Liver (tissue), 9 donors: ENCODE data around the gene PCNX2. TPM values are rescaled to one million over a fixed set of nuclear protein-coding genes. Genes with fewer than 3 reads are reported as not detected.

Experiments used
- DNase-seq: peaks from one replicate; pipeline ENCODE4 v3.0.0-alpha.2; 2017; ENCODE audit warnings: low spot score
- H3K27ac ChIP-seq, 2 donors: one replicate each; pipeline ENCODE4 v1.7.0; 2013; ENCODE audit warnings: inconsistent platforms in 2 of 2, low read length in 2 of 2, control low read depth in 1 of 2, low read depth in 1 of 2, mild to moderate bottlenecking in 1 of 2
- H3K27me3 ChIP-seq, 4 donors: one replicate each; pipeline versions ENCODE4 v1.6.1 to v1.7.0; 2013; ENCODE audit warnings: low read length in 3 of 4, inconsistent platforms in 1 of 4, mild to moderate bottlenecking in 1 of 4, moderate library complexity in 1 of 4; ENCODE audit not compliant: control insufficient read depth in 4 of 4, insufficient read depth in 4 of 4
- H3K36me3 ChIP-seq, 4 donors: one replicate each; pipeline versions ENCODE4 v1.6.1 to v1.7.0; 2013; ENCODE audit warnings: low read length in 3 of 4, mild to moderate bottlenecking in 3 of 4, low read depth in 1 of 4, moderate library complexity in 1 of 4; ENCODE audit not compliant: control insufficient read depth in 4 of 4, insufficient read depth in 3 of 4
- H3K4me1 ChIP-seq, 4 donors: one replicate each; pipeline versions ENCODE4 v1.6.1 to v1.7.0; 2013; ENCODE audit warnings: low read length in 3 of 4, mild to moderate bottlenecking in 3 of 4, moderate library complexity in 1 of 4; ENCODE audit not compliant: control insufficient read depth in 4 of 4, insufficient read depth in 4 of 4
- H3K4me3 ChIP-seq, 3 donors: one replicate each; pipeline versions ENCODE4 v1.6.1 to v1.7.0; 2013; ENCODE audit warnings: low read length in 3 of 3, control low read depth in 1 of 3, low read depth in 1 of 3, mild to moderate bottlenecking in 1 of 3
- H3K9ac ChIP-seq, 2 donors: one replicate each; pipeline ENCODE4 v1.7.0; 2013; ENCODE audit warnings: low read length in 2 of 2, mild to moderate bottlenecking in 2 of 2, moderate library complexity in 2 of 2, control low read depth in 1 of 2, low read depth in 1 of 2
- H3K9me3 ChIP-seq, 4 donors: one replicate each; pipeline versions ENCODE4 v1.6.1 to v1.7.0; 2013; ENCODE audit warnings: low read length in 3 of 4; ENCODE audit not compliant: control insufficient read depth in 4 of 4
- EGR1 ChIP-seq, 2 donors: IDR thresholded peaks; 2 replicates each; pipeline ENCODE4 v1.6.1; 2016 to 2018; ENCODE audit warnings: antibody characterized with exemption in 2 of 2, low read depth in 2 of 2
- FOXA1 ChIP-seq: IDR thresholded peaks from 2 replicates; pipeline ENCODE4 v1.6.1; 2016; ENCODE audit warnings: antibody characterized with exemption
- FOXA2 ChIP-seq: IDR thresholded peaks from 2 replicates; pipeline ENCODE4 v1.6.1; 2016; ENCODE audit warnings: antibody characterized with exemption
- GABPA ChIP-seq, 2 donors: IDR thresholded peaks in 1 of 2; conservative IDR thresholded peaks in 1 of 2; 2 replicates each; pipeline ENCODE4 v1.6.1; 2016; ENCODE audit warnings: antibody characterized with exemption in 2 of 2, mild to moderate bottlenecking in 1 of 2, moderate library complexity in 1 of 2
- HNF4G ChIP-seq: IDR thresholded peaks from 2 replicates; pipeline ENCODE4 v1.6.1; 2016; ENCODE audit warnings: antibody characterized with exemption
- JUND ChIP-seq, 2 donors: IDR thresholded peaks; 2 replicates each; pipeline ENCODE4 v1.6.1; 2016; ENCODE audit warnings: antibody characterized with exemption in 2 of 2
- MAX ChIP-seq: IDR thresholded peaks from 2 replicates; pipeline ENCODE4 v1.6.1; 2016; ENCODE audit warnings: antibody characterized with exemption
- NR2F2 ChIP-seq: IDR thresholded peaks from 2 replicates; pipeline ENCODE4 v1.6.1; 2016; ENCODE audit warnings: antibody characterized with exemption
- RAD21 ChIP-seq, 2 donors: IDR thresholded peaks; 2 replicates each; pipeline ENCODE4 v1.6.1; 2016; ENCODE audit warnings: antibody characterized with exemption in 2 of 2, mild to moderate bottlenecking in 2 of 2
- RXRA ChIP-seq, 2 donors: IDR thresholded peaks; 2 replicates each; pipeline ENCODE4 v1.6.1; 2017 to 2018; ENCODE audit warnings: antibody characterized with exemption in 2 of 2, mild to moderate bottlenecking in 1 of 2
- SP1 ChIP-seq: IDR thresholded peaks from 2 replicates; pipeline ENCODE4 v1.6.1; 2018; ENCODE audit warnings: antibody characterized with exemption, mild to moderate bottlenecking
- TAF1 ChIP-seq: conservative IDR thresholded peaks from 2 replicates; pipeline ENCODE4 v1.6.1; 2016; ENCODE audit warnings: antibody characterized with exemption, mild to moderate bottlenecking
- YY1 ChIP-seq: IDR thresholded peaks from 2 replicates; pipeline ENCODE4 v1.6.1; 2016; ENCODE audit warnings: antibody characterized with exemption, mild to moderate bottlenecking
- WGBS: extraction: QIAGEN DNeasy Blood & Tissue Kit; methylation state at CpG from one replicate; pipeline ENCODE4 v1.1.7; 2013; 5-methylcytosine and 5-hydroxymethylcytosine counted together
- polyA plus RNA-seq, 2 donors: library from polyadenylated mRNA; stranded (reverse) in 1 of 2; unstranded in 1 of 2; fragments of 200-250 nt in 1 of 2; fragments of >200 nt in 1 of 2; fragmentation: Nextera tagmentation in 1 of 2; extraction: Ambion mirVana in 1 of 2; gene quantifications; one replicate each; pipeline versions ENCODE4 v1.2.1 to v1.2.3, GENCODE V29; 2013 to 2015
- total RNA-seq, 2 donors: library from RNA; depleted of rRNA; stranded (reverse); fragments of >200 nt; gene quantifications; one replicate each; pipeline ENCODE4 v1.2.3, GENCODE V29; 2014
- TF ChIP-seq, protein P1 (sequence below): fragments of 150-350 bp; IDR thresholded peaks from 2 replicates; pipeline ENCODE4 v1.5.1; 2017; ENCODE audit warnings: improper control_type of control experiment, low read depth, low read length; ENCODE audit not compliant: missing input control
- TF ChIP-seq, protein P2 (sequence below): IDR thresholded peaks from 2 replicates; pipeline ENCODE4 v1.6.1; 2016; ENCODE audit warnings: antibody characterized with exemption, mild to moderate bottlenecking
- donor health status: healthy.
- donor health status: healthy.
- donor health status: healthy.
- donor health status: healthy.
- donor health status: healthy.

PCNX2 gene
- total and polyA plus RNA-seq, 4 donors: 0.20 to 3.1 (median 0.92) TPM

DNA sequence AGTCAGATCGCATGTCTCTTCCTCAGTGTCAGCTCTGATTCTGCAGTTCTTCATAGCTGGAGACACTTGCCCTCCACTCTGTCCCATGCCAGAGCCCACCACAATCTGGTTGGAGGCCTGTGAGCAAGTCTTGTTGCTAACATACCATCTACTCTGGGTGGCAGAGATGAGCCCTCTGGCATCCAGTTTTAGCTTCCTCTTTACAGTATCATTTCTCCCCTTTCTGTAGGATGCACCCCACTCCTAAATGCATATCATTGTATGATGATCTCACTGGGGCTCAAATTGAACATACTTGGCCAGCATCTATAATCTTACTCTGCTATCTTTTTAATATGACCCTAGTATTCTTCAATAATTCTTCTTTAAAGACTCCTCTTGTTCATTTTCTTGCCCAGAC, 16.9 kb downstream of the PCNX2 start:
- H3K27me3 ChIP-seq: no peaks in the 10 kb centered on the region
- H3K9me3 ChIP-seq: no peaks in the 10 kb centered on the region
- no peak overlapping the region for H3K9ac ChIP-seq
- no peak overlapping the region for H3K4me3 ChIP-seq
- TF ChIP-seq, protein P1, sequence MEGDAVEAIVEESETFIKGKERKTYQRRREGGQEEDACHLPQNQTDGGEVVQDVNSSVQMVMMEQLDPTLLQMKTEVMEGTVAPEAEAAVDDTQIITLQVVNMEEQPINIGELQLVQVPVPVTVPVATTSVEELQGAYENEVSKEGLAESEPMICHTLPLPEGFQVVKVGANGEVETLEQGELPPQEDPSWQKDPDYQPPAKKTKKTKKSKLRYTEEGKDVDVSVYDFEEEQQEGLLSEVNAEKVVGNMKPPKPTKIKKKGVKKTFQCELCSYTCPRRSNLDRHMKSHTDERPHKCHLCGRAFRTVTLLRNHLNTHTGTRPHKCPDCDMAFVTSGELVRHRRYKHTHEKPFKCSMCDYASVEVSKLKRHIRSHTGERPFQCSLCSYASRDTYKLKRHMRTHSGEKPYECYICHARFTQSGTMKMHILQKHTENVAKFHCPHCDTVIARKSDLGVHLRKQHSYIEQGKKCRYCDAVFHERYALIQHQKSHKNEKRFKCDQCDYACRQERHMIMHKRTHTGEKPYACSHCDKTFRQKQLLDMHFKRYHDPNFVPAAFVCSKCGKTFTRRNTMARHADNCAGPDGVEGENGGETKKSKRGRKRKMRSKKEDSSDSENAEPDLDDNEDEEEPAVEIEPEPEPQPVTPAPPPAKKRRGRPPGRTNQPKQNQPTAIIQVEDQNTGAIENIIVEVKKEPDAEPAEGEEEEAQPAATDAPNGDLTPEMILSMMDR: no peak
- TF ChIP-seq GABPA (IDR thresholded peaks at IDR 0.05 in 1 of 2, conservative IDR thresholded peaks at IDR 0.05 in 1 of 2) (no peak), TAF1 (no peak), RXRA (IDR thresholded peaks at IDR 0.05) (no peak), HNF4G (no peak), NR2F2 (no peak), EGR1 (IDR thresholded peaks at IDR 0.05; ENCODE audit: low read depth in 2 of 2) (no peak), FOXA2 (no peak), SP1 (no peak), YY1 (no peak), RAD21 (IDR thresholded peaks at IDR 0.05) (no peak), MAX (no peak), JUND (IDR thresholded peaks at IDR 0.05) (no peak)
- TF ChIP-seq, protein P2, sequence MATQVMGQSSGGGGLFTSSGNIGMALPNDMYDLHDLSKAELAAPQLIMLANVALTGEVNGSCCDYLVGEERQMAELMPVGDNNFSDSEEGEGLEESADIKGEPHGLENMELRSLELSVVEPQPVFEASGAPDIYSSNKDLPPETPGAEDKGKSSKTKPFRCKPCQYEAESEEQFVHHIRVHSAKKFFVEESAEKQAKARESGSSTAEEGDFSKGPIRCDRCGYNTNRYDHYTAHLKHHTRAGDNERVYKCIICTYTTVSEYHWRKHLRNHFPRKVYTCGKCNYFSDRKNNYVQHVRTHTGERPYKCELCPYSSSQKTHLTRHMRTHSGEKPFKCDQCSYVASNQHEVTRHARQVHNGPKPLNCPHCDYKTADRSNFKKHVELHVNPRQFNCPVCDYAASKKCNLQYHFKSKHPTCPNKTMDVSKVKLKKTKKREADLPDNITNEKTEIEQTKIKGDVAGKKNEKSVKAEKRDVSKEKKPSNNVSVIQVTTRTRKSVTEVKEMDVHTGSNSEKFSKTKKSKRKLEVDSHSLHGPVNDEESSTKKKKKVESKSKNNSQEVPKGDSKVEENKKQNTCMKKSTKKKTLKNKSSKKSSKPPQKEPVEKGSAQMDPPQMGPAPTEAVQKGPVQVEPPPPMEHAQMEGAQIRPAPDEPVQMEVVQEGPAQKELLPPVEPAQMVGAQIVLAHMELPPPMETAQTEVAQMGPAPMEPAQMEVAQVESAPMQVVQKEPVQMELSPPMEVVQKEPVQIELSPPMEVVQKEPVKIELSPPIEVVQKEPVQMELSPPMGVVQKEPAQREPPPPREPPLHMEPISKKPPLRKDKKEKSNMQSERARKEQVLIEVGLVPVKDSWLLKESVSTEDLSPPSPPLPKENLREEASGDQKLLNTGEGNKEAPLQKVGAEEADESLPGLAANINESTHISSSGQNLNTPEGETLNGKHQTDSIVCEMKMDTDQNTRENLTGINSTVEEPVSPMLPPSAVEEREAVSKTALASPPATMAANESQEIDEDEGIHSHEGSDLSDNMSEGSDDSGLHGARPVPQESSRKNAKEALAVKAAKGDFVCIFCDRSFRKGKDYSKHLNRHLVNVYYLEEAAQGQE: no peak
- H3K27ac ChIP-seq: no peak overlapping the region
- WGBS: 100% methylated on average over 1 of the region's 1 CpG
- DNase-seq: no peak
- no peaks in the 10 kb centered on the region for H3K4me1 ChIP-seq
- H3K36me3 ChIP-seq: no peaks in the 10 kb centered on the region

GRCh38 chr1:233277637-233278606, 17.6 kb downstream of the PCNX2 start:
- Histone ChIP-seq H3K4me3 (no peak overlapping the region), H3K27me3 (no peaks in the 10 kb centered on the region), H3K9ac (no peak overlapping the region), H3K9me3 (no peaks in the 10 kb centered on the region), H3K27ac (no peak overlapping the region), H3K4me1 (no peaks in the 10 kb centered on the region), H3K36me3 (no peaks in the 10 kb centered on the region)
- WGBS: 83% methylated on average over 7 of the region's 7 CpGs
- no peak for DNase-seq
- TF ChIP-seq JUND (IDR thresholded peaks at IDR 0.05) (no peak), FOXA1 (no peak), TAF1 (no peak), FOXA2 (no peak), RXRA (IDR thresholded peaks at IDR 0.05) (no peak), SP1 (no peak), MAX (no peak), RAD21 (IDR thresholded peaks at IDR 0.05) (no peak), GABPA (IDR thresholded peaks at IDR 0.05 in 1 of 2, conservative IDR thresholded peaks at IDR 0.05 in 1 of 2) (no peak), YY1 (no peak)
- TF ChIP-seq, protein P2: no peak
- TF ChIP-seq, protein P1: no peak
